GM18505 (cell line): ENCODE data around the gene CCDC116.
"Not testable (repeated sequence)": the region's sequence is repeated elsewhere in the genome, so short reads cannot be mapped to it uniquely, and the experiment has no call there.

ENCODE experiments used
- ATAC-seq: cut with Tn5 transposase; IDR thresholded peaks from one replicate; pipeline ENCODE4 v1.9.1; 2021; ENCODE audit not compliant: unreplicated experiment
- POLR2A ChIP-seq: IDR thresholded peaks from 4 replicates; pipeline ENCODE4 v1.6.1; 2011; ENCODE audit warnings: borderline replicate concordance; ENCODE audit not compliant: insufficient read depth, insufficient read length; ENCODE audit errors: extremely low read depth

CCDC116 gene

DNA sequence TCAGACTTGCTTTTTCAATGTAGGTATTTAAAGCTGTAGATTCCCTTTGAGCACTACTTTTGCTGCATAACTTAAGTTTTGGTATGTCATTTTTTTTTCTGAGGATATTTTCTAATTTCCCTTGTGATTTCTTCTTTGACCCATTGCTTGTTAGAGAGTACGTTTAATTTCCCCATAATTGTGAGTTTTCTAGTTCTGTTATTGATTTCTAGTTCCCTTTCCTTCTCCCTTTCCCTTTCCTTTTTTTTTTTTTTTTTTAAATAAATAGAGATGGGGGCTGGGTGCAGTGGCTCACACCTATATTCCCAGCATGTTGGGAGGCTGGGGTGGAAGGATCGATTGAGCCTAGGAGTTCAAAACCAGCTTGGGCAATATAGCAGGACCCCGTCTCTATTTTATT, 34.3 kb upstream of the CCDC116 start:
- ATAC-seq = no peak

DNA sequence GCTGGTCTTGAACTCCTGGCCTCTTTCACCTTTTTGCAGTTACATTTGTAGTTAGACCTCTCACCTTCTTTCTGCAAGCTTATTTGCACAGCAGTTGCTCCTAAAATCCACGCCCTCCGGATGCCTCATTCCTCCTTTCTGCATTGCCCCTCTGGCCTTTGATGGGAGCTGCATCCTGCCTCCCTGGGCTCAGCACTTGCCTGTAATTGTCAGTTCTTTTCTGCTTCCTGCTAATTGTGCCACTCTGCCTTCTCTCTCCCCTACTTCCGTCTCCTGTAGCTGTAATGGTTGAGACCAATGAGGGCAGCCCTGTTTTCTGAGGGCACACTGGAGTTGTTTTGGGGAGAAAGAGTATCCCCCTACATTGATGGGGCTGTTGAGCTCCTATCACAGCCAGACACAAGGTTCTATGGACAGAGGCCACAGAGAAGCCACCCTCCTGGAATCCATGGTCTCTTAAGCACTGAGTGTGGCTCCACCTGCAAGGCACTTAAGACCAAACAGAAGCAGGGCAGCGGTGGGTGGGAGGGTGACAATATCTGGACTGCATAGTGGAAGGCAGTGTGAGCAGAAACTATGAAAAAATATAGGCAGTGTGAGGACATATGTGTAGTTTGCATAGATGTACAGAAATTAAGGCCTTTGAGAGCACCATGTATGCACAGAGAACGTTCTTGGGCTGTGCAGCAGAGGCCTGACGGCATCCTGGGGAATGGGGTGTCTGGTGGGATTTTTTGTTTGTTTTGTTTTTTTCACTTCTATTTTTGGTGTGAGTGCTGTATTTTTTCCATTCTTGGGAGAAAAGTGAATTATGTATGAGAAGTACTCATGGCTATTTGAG, 33.3 kb upstream of the CCDC116 start:
- no peak for ATAC-seq

More for the DNA sequence above, 34.3 kb upstream of the CCDC116 start:
- TF ChIP-seq POLR2A = no peak

GRCh38 chr22:21602579-21602978, 30.0 kb upstream of the CCDC116 start:
- no peak for ATAC-seq
- TF ChIP-seq POLR2A = no peak

More for the DNA sequence above, 33.3 kb upstream of the CCDC116 start:
- no peak for TF ChIP-seq POLR2A

DNA sequence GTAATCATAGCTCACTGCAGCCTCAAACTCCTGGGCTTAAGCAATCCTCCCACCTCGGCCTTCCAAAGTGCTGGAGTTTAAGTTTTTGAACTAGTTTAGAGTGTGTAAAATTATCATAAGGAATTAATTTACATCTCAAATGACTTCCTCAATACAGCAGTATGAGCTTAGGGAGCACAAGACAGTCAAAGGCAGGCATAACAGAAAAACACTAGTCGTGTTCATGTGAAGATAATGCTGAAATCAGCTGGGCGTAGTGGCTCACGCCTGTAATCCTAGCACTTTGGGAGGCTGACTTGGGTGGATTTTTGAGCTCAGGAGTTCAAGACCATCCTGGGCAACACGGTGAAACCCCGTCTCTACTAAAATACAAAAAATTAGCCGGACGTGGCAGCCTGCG, 28.6 kb upstream of the CCDC116 start:
- no peak for TF ChIP-seq POLR2A
- no peak for ATAC-seq

DNA sequence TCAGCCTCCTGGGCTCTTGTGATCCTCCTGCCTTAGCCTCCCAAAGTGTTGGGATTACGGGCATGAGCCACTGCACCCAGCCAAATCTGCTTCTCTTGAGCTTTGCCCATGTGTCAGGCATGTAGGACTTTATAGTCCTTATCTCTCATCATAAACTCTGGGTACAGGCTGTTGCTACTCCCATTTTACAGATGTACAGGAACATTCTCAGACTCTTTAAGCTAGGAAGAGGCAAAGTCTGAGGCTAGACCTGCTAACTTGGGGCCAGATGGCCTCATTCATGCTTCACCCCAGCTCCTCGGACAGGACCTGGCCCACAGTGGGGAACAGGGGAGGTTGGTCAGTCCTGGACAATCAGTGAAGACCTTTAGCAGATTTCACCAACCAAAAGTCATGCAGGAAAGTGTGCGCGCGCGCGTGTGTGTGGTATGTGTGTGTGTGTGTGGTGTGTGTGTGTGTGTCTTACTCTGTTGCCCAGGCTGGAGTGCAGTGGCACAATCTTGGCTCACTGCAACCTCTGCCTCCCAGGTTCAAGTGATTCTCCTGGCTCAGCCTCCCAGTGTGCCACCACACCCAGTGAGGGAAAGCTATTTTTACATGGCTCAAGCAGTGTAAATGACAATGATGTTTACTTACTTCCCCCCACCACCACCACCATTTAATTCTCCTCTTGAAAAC, 26.5 kb upstream of the CCDC116 start:
- no peak for TF ChIP-seq POLR2A
- no peak for ATAC-seq

DNA sequence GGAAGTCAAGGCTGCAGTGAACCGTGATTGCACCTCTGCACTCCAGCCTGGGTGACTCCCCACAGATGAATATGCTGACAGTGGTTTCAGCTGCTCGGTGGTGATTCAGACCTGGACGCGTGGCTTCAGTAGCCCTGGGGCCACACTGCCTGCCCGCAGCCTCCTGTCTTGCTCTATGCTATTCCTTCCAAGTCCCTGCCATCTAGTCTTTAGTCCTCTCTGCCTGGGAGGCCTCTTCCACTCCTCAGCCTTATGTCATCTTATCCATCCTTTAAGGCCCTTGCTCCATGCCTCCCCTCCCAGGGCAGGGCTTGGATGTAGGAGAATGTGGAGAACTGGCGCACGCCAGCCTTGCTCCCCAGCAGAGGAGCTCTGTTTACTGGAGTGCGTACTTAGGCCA, 25.8 kb upstream of the CCDC116 start:
- no peak for ATAC-seq
- no peak for TF ChIP-seq POLR2A

DNA sequence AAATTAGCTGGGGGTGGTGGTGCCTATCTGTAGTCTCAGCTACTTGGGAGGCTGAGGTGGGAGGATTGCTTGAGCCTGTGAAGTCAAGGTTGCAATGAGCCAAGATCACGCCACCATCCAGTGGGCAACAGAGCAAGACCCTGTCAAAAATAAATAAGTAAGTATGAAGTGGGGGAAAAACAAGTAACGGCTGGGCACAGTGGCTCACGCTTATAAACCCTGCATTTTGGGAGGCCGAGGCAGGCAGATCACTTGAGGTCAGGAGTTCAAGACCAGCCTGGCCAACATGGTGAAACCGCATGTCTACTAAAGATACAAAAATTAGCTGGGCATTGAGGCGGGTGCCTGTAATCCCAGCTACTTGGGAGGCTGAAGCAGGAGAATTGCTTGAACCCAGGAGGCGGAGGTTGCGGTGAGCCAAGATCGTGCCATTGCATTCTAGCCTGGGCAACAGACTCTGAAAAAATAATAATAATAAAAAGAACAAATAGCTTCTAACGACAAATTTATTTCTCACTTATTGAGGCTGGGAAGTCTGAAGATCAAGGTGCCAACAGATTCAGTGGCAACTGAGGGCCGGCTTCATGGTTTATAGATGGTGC, 22.9 kb upstream of the CCDC116 start:
- ATAC-seq = not testable (repeated sequence)

DNA sequence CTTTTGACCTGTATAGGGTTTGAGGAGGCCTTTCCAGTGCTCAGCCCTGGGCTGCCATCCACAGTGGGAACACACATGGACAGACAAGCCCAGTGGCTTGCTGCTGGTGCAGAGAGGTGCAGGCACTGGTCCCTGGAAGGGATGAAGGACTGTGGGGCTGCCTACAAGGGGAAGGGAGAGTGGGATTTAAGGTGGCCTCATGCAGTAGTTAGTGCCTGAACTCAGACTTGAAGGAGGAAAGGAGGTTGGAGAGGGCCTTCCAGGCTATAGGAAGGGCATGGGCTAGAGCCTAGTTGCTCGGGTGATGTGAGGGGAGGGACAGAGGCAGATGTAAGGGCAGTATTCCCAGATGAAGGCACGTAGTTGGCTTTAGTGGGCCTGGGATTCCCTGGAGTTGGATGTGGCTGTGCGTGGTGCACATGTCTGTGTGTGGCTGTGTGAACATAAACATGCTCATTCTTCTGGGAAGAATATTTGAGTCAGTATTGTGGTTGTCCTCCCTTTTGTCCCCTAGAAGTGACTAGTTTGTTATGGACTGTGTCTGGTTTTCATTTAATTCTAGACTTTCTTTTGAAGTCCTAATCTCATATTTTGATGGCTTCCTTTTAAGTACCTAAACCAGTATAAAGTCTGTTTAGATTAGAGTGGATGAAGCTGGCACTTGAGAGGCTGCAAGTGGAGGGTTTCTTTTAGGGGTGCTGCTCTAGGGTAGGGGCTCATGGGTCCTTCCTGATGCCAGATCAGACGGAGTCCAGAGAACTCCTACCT, 21.2 kb upstream of the CCDC116 start:
- no peak for TF ChIP-seq POLR2A
- ATAC-seq = no peak

DNA sequence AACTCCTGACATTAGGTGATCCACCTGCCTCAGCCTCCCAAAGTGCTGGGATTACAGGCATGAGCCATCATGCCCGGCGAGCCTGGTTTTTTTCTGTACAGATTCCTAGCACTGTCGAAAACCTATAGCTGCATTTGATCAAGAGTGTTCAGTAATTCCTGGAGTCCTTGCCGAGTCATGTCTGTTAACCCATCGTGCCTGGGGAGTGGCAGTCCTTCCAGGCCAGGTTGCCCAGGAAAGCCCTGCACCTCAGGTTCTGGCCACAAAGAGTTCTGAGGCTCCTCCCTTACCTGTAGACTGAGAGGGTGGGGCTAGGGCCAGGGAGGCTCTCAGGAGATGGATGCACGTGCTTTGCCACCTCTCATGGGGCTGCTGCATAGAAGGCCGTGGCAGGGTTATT, 19.7 kb upstream of the CCDC116 start:
- no peak for TF ChIP-seq POLR2A
- ATAC-seq = no peak

GRCh38 chr22:21613553-21614233, 18.9 kb upstream of the CCDC116 start:
- TF ChIP-seq POLR2A = no peak
- no peak for ATAC-seq

DNA sequence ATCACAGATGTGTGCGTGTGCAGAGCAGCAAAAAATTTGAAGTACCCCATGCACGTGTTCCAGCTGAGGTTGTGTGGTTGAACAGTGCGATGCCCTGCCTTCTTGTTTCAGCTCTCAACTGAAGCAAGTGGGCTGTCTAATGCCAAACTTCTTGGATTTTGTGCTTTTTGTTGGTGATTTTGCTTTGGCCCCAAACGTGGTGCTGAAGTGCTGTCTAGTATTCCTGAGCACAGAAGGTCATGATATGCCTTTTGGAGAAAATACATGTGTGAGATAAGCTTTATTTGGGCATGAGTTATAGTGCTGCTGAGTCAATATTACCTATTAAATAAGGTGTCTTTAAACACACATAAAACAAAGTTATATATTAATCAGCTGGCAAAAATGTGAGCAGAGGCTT, 16.8 kb upstream of the CCDC116 start:
- no peak for ATAC-seq

DNA sequence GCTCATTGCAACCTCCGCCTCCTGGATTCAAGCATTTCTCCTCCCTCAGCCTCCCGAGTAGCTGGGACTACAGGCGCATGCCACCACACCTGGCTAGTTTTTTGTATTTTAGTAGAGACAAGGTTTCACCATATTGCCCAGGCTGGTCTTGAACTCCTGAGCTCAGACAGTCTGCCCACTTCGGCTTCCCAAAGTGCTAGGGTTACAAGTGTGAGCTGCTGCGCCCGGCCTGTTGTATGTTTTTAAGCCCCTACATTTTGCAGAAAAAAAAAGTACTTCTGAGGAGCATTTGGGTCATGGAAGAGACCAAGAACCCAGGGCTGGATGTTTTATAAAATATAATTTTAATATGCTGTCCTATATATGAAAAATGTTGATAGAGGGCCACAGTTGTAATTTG, 15.2 kb upstream of the CCDC116 start:
- not testable (repeated sequence) for ATAC-seq

More for the DNA sequence above, 16.8 kb upstream of the CCDC116 start:
- no peak for TF ChIP-seq POLR2A

DNA sequence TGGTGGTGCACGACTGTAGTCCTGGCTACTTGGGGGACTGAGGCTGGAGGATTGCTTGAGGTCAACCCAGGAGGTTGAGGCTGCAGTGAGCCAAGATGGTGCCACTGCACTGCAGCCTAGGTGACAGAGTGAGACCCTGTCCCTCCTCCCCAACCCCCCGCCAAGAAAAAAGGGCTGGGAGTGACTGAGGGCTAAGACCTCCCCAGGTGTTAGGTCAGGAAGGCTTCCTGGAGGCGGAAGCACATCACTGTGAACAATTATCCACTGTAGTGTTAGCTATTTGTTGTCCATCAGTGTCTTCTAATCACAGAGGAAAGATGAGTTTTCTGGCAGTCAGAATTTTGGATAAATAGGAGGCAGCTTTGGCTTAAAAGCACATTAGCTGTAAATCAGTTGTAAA, 11.5 kb upstream of the CCDC116 start:
- TF ChIP-seq POLR2A = no peak

More for the DNA sequence above, 11.5 kb upstream of the CCDC116 start:
- ATAC-seq = no peak
